IPS DF 4.7 (cell line): ENCODE results near the gene HBD.
"Not testable (repeated sequence)": the region's sequence is repeated elsewhere in the genome, so short reads cannot be mapped to it uniquely, and the experiment has no call there.

ENCODE experiments used
- DNase-seq: peaks from one replicate; pipeline ENCODE4 v3.0.0-alpha.2; 2013; ENCODE audit warnings: low spot score; ENCODE audit errors: extremely low read depth

HBD gene

DNA sequence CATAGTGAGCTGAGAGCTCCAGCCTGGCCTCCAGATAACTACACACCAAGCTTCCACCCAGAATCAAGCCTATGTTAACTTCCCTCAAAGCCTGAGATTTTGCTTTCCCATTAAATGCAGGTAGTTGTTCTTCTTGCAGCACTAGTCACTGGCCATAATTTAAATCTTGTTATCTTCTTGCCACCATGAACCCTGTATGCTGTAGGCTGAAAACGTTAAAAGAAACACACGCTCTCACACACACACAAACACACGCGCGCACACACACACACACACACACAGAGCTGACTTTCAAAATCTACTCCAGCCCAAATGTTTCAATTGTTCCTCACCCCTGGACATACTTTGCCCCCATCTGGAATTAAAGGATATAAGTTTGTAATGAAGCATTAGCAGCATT is 19.2 kb upstream of the HBD start:
- DNase-seq, result not testable (repeated sequence)

DNA sequence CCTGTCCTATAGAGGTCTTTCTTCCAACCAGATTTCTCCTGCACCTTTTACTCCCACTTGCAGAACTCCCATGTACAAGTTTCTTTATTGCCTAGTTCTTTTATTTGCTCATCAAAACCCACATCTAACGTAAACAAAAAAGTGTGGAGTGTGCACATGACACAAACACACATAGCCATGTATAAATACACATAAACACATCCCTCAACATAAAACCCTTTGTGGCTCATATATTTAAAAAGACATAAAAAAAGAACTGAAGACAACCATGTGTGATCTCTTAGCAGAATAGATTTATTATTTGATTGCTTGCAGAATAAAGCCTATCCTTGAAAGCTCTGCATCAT is 18.6 kb upstream of the HBD start:
- DNase-seq, result no peak

DNA sequence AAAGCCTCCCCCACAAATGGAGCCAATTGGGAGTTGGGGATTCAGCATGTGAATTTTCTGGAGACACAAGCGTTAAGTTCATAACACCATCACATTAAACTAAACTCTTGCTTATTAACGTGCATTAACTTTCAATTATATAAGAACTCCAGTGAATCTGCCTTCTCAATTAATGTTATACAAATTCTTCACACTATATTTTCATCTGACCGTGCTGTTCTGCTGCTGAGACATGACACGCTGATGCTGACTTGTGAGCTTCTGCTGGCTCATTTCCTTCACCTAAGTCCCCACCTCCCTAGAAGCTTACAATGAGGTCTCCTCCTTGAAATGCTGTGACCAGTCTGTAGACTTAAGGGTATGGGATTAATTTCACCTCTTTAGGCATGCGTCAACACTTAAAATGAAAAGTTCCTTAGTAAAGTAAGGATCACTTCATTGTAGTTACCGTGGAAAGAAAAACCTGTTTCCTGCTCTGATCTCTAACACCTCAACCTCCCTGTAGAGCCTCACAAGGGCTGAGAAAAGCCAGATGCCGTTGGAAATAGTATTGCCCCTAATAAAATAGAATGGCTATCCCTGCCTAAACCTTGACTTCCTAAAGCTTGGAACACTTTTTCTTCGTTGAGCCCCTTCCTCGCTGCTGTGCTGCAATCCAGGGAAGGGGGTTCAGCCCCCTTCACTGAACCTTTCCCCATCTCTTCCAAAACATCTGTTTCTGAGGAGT is 18.1 kb upstream of the HBD start:
- DNase-seq, result no peak

DNA sequence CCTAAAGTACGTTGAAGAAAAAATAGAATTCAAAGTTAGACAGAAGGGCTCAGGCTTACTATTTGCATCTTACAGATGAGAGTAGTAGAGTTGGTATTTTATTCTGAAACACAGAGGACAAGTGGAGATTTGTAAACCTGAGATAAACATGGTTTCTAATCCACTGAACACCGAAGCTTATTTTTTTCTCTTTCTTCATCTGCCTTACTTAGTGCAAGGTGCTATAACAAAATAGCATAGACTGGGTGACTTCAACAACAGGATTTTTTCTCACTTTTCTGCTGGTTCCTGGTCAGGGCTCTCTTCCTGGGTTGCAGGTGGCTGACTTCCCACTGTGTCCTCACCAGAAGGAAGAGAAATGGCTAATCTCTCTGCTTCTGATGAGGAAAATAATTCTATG is 17.5 kb upstream of the HBD start:
- no peak for DNase-seq

DNA sequence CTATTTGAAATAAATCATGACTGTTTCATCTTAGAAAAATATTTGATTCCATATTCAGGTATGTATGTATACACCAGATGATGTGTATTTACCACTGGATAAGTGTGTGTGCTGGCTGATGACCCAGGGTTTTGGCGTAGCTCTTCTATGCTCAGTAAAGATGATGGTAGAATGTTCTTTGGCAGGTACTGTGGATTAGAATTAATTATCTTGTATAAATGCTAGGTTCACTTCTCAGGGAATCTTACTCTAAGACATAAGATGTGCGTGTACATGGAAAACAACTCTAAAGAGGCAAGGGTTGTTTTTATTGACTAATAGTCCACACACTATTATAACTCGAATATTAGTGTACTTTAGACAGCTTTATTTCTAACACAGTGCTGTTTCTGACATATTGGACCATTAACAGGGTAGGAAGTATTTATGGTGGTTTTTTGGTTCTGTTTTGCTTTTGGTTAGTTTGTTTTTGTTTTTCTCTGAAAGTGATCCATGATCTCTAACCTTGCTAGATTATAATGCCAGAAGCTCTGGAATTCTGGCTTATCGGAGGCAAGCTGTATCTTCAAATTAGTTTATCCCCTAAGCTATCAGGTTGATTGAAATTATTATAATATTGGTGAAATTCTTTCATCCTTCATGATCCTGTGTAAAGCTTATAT is 16.4 kb upstream of the HBD start:
- DNase-seq, result no peak

DNA sequence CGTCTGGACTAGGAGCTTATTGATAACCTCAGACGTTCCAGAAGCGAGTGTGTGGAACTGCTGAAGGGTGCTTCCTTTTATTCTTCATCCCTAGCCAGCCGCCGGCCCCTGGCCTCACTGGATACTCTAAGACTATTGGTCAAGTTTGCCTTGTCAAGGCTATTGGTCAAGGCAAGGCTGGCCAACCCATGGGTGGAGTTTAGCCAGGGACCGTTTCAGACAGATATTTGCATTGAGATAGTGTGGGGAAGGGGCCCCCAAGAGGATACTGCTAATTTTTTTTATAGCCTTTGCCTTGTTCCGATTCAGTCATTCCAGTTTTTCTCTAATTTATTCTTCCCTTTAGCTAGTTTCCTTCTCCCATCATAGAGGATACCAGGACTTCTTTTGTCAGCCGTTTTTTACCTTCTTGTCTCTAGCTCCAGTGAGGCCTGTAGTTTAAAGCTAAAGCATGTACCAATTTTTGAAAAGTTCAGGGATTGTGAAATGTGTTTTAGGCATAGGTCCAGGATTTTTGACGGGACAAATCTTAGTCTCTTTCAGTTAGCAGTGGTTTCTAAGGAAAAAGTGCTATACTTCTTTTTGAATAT is 15.6 kb upstream of the HBD start, which contains the start of gene HBG1:
HBG1 (minus strand) TSS at position 51 of the 590 bp plus-strand sequence. CDS start 53 bp downstream, outside the sequence.
- not testable (repeated sequence) for DNase-seq

DNA sequence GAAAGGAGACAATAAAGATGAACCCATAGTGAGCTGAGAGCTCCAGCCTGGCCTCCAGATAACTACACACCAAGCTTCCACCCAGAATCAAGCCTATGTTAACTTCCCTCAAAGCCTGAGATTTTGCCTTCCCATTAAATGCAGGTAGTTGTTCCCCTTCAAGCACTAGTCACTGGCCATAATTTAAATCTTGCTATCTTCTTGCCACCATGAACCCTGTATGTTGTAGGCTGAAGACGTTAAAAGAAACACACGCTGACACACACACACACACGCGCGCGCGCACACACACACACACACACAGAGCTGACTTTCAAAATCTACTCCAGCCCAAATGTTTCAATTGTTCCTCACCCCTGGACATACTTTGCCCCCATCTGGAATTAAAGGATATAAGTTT is 14.2 kb upstream of the HBD start:
- not testable (repeated sequence) for DNase-seq

DNA sequence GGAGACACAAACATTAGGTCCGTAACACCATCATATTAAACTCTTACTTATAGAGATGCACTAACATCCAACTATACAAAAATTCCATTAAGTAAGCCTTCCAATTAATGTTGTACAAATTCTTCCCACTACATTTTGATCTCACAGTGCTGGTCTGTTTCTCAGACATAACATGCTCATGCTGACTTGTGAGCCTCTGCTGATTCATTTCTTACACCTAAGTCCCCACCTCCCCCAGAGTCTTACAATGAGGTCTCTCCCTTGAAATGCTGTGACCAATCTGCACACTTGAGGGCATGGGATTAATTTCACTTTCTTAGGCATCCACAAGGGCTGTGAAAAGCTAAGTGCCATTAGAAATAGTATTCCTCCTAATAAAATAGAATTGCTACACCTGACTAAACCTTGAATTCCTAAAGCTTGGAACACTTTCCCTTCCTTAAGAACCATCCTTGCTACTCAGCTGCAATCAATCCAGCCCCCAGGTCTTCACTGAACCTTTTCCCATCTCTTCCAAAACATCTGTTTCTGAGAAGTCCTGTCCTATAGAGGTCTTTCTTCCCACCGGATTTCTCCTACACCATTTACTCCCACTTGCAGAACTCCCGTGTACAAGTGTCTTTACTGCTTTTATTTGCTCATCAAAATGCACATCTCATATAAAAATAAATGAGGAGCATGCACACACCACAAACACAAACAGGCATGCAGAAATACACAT is 13.3 kb upstream of the HBD start:
- DNase-seq, result no peak

DNA sequence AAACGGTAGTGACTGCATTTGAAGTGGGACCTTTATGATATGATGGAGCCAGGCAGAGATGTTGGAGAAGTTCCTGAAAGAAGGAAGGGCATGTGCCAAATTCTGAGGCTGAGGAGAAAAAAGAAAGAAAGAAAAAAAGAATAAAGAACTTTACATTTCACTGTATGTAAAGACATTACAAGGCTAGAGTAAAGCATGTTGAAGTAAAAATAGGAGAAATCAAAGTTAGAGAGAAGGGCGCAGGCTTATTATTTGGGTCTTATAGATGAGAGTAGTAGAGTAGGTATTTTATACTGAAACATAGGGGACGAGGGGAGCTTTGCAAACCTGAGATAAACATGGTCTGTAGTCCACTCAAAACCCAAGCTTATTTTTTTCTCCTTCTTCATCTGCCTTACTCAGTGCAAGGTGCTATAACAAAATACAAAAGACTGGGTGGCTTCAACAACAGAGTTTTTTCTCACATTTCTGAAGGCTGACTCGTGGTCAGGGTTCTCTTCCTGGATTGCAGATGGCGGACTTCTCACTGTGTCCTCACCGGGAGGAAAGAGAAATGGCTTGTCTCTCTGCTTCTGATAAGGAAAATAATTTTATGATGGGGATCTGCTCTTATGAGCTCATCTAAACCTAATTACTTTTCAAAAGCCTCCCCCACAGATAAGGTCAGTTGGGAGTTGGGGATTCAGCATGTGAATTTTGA is 12.6 kb upstream of the HBD start:
- no peak for DNase-seq

DNA sequence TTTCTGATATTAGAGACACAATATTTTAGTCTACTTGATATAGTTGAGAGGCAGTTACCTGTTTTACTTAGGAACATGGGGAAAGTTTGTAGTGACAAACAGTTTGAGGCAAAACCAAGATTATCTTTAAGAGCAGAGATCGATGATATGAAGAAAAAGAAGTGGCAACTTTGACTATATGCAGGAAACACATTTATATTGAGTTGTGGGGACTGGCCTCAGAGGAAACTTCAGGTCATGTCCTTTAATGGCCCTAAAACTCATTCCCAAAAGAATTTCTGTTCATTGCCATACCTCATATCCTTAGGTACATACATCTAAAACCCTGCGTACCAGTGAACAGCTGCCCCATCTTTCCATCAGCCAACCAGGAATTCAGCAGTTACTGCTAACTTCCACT is 10.9 kb upstream of the HBD start:
- DNase-seq, result no peak

DNA sequence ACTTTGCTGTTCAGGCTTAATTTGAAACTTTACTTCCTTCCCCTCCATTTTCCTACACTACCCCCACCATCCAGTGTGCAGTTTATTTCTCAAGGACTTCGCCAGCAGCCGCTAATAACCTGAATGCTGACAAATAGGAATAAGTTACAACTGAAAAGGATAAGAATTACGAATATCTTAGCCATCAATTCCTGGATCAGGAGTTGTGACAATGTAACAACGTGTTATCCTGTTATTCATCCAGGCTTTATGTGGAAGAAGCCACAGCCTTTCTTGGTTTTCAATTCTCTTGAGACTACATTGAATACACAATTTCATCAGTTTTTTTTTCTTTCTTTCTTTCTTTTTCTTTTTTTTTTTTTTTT is 9.5 kb upstream of the HBD start:
- no peak for DNase-seq

DNA sequence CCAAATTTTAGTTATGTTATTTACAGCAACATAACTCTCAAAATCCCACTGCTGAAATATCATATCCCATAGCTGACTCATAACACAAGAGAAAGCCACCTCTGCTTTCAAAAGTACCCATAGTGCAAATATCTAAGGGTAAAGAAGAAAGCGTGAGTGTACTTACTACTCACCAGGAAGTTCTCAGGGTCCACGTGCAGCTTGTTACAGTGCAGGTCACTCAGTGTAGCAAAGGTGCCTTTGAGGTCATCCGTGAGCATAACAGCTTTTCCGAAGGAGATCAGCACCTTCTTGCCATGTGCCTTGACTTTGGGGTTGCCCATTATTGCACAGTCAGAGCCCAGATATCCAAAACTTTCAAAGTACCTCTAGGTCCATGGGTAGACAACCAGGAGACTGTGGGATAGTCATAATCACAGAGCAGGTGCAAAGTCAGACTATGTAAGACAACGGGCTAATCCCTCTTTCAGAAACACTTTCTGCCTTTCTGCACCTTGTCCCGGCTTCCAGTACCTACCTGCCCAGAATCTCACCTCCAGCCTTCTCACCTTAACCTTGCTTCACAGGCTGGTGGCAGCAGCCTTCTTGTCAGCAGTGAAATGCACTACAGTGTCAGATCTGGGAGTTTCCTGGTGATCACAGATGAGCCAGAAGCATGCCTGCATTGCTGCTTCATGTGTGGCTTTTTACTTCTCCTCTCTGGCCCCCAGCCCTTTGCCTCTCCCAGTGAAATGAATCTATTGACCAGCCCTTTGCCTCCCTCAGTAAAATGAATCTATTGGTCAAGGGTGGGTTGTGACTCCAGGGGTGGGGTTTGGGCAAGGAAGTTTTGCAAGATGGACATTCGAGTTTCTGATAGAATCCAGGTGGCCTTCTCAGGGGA is 8.9 kb upstream of the HBD start:
- no peak for DNase-seq

DNA sequence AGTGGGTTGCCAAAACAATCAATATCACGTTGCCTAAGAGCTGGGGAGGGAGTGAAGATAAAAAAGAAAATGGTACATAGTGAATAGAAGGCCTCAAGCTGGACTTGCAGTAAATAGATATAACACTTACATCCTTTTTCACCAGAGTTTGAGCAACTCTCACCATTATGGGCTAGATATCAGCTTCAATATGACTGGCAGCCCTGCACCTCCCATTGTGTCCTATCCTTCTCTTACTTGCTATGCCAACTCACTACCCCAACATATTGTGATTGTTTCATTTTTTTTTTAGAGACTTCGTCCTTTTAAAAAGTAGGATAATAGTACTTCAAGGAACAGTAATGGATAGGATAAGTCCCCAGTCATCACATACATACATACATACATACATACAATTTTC is 7.9 kb upstream of the HBD start:
- DNase-seq, result no peak

DNA sequence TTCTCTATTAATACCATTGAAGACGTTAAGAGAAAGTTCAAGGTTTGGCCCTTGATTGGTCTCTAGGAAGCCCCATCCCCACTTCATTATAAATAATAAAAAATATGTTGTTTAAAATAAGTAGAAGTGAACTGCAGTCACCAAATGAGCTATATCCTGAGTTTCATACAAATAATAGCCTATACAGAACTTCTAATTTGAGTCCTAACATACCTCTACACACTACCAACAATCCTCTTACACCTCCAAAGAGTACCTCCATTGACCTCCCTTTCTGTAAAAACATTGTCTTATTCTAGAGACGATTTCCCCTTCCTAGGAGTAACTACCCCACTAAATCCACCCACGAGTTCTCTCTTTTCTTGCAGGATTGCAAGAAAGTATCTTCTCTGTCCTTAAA is 7.2 kb upstream of the HBD start:
- DNase-seq, result no peak

DNA sequence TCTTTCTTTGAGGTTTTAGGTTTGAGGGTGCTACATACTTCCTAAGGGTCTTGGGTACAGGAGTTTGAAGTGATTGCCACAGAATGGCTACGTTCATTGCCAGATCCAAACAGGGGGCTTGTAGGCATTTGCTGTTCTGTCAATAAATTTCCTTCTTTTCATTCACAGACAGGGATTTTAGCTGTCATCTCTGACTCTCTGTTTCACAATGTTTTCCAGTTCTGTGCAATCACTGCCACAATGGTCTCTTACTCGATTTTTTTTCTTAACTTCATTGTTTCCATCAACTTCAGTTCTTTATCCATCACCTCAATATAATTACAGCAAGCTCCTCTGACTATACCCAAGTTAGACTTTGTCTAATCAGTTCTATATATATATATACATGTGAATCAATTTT is 6.2 kb upstream of the HBD start:
- no peak for DNase-seq

DNA sequence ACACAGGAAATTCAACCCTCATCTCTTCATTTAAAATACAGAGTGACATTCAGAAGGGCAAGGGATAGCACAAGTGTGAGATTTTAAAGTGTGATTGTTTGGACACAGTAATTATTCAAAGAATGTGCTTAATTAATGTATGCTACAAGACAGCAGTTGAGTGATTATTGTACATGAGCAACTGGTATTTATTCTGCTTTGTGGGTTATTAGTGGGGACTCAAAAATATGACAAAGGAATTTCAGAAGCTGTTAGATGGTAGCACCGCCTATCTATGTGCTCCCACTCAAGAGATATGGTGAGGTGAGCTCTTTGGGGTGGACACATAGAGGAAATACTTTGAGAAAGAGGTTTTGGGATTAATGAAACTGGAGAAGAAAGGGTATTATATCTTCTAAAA is 5.8 kb upstream of the HBD start:
- DNase-seq, result no peak

DNA sequence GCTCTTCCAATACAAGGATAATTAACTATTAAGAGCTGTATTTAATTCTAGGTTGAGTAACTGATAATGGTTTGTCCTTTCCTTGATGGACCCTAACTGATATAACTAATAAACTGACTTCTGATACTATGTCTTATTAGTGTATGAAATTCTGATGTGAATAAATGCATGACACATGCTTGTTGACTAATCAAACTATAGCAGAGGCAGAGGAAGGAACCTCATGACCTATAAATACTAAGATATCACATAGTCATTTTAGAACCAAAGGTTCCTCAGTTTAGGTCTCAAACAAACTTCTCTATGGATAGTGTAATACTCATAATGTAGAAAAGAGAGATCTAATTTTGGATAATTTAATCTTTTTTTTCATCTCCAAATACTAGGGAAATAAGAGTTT is 4.8 kb upstream of the HBD start:
- no peak for DNase-seq

DNA sequence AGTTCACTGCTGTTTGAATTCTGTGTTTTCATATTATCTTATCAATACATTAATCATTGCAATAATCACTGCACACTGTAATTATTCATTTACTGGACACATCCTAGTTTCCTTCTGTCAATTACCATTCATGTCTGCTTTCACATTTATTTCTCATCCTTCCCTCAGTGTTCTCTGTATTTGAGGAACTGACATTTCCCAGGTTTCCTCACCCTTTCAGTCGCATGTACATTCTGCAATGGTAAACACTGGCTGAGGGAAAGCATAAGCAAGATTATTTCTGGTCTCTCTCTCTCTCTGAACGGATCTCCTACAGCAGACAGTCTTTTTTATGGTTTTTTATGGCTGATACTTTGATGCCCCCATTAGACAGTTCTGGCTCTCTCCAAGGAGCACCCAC is 4.2 kb upstream of the HBD start:
- DNase-seq, result no peak

DNA sequence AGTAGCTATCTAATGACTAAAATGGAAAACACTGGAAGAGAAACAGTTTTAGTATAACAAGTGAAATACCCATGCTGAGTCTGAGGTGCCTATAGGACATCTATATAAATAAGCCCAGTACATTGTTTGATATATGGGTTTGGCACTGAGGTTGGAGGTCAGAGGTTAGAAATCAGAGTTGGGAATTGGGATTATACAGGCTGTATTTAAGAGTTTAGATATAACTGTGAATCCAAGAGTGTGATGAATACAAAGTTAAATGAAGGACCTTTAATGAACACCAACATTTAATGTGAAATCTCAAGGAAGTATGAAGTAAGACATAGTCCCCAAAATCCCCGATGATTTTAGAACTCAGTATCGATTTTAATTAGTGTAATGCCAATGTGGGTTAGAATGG is 3.1 kb upstream of the HBD start:
- DNase-seq, result no peak

DNA sequence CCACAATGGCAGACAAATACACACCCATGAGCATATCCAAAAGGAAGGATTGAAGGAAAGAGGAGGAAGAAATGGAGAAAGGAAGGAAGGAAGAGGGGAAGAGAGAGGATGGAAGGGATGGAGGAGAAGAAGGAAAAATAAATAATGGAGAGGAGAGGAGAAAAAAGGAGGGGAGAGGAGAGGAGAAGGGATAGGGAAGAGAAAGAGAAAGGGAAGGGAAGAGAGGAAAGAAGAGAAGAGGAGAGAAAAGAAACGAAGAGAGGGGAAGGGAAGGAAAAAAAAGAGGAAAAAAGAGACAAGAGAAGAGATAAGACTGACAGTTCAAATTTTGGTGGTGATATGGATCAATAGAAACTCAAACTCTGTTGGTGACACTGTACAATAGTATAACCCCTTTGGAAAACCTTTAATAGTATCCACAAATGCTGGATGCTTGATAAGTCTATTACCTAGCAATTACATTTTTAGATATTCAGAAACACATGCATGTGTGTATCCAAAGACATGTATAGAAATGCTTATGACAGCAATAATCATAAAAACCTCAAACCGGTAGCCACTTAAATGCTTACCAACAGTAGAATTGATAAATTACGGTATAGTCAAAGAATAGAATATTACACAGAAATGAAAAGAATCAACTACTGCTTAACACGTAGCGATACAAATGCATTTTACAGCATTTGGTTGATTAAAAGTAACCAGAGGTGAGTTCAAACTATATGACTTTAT is 1.2 kb upstream of the HBD start:
- no peak for DNase-seq
